PC-3 (cell line): ENCODE data around the gene HNRNPUL2. TPM values are rescaled to one million over a fixed set of nuclear protein-coding genes. Genes with fewer than 3 reads are reported as not detected.

ENCODE experiments used
- ATAC-seq: fragments of 200-7000 bp; cut with Tn5 transposase; 2 replicates; pipeline ENCODE4 v1.9.1; 2020; ENCODE audit warnings: mild to moderate bottlenecking, moderate library complexity
- BruUV-seq: library from RNA; stranded (reverse); fragments of 400-500 nt; replicated peaks from 2 replicates; lab custom pipeline; 2021; lab: Mats Ljungman, UMichigan
- CTCF ChIA-PET: fragments of 300-600 bp; sonication (Branson Sonifier 250); formaldehyde crosslinking; loops from one replicate; lab custom pipeline; 2022; ENCODE audit warnings: antibody characterized with exemption; lab: Charles Lee
- POLR2A ChIA-PET: fragments of 300-600 bp; sonication (Branson Sonifier 250); formaldehyde crosslinking; loops from one replicate; lab custom pipeline; 2022; ENCODE audit warnings: antibody characterized with exemption; ENCODE audit not compliant: unreplicated experiment; lab: Charles Lee
- DNase-seq: peaks from one replicate; pipeline ENCODE4 v3.0.0-alpha.2; 2015
- H2AFZ ChIP-seq: fragments of 300-600 bp; sonication (generic); 2 replicates; pipeline ENCODE4 v1.6.0; 2016; ENCODE audit warnings: antibody characterized with exemption, low read length
- H3F3A ChIP-seq: fragments of 300-600 bp; sonication (generic); one replicate; pipeline ENCODE4 v1.6.0; 2017; ENCODE audit warnings: antibody characterized with exemption, low read length, control low read depth, mild to moderate bottlenecking; ENCODE audit not compliant: unreplicated experiment
- H3K27ac ChIP-seq: fragments of 300-600 bp; sonication (generic); 2 replicates; pipeline ENCODE4 v1.5.1; 2016; ENCODE audit warnings: mild to moderate bottlenecking, low read length
- H3K27me3 ChIP-seq: fragments of 300-600 bp; sonication (generic); 2 replicates; pipeline ENCODE4 v1.6.1; 2016; ENCODE audit warnings: low read length, mixed read lengths
- H3K36me3 ChIP-seq: fragments of 300-600 bp; sonication (generic); 2 replicates; pipeline ENCODE4 v1.6.1; 2016; ENCODE audit warnings: low read depth, mixed run types, low read length, mixed read lengths
- H3K4me1 ChIP-seq: fragments of 300-600 bp; sonication (generic); 2 replicates; pipeline ENCODE4 v1.5.1; 2016; ENCODE audit warnings: low read length; ENCODE audit not compliant: insufficient read depth
- H3K4me2 ChIP-seq: fragments of 300-600 bp; sonication (generic); 2 replicates; pipeline ENCODE4 v1.6.0; 2016; ENCODE audit warnings: low read length
- H3K4me3 ChIP-seq: fragments of 300-600 bp; sonication (generic); 2 replicates; pipeline ENCODE4 v1.5.1; 2016; ENCODE audit warnings: mild to moderate bottlenecking, low read length, mixed read lengths
- H3K79me2 ChIP-seq: fragments of 300-600 bp; sonication (generic); 2 replicates; pipeline ENCODE4 v1.6.1; 2017; ENCODE audit warnings: low read length, mixed read lengths
- H3K9ac ChIP-seq: fragments of 300-600 bp; sonication (generic); 2 replicates; pipeline ENCODE4 v1.6.0; 2016; ENCODE audit warnings: mild to moderate bottlenecking, low read length
- H3K9me2 ChIP-seq: fragments of 300-600 bp; sonication (generic); replicated peaks from 2 replicates; pipeline ENCODE4 v1.6.1; 2016; ENCODE audit warnings: mixed run types, low read length, mixed read lengths
- H3K9me3 ChIP-seq: fragments of 300-600 bp; sonication (generic); 2 replicates; pipeline ENCODE4 v1.6.1; 2016; ENCODE audit warnings: low read length, mixed read lengths
- H4K20me1 ChIP-seq: fragments of 300-600 bp; sonication (generic); 2 replicates; pipeline ENCODE4 v1.6.1; 2016; ENCODE audit warnings: low read length, mixed read lengths
- CTCF ChIP-seq: fragments of 300-600 bp; sonication (generic); conservative IDR thresholded peaks from 2 replicates; pipeline ENCODE4 v1.5.1; 2017; ENCODE audit warnings: antibody characterized with exemption, low read depth, mild to moderate bottlenecking, low read length
- EZH2 ChIP-seq: fragments of 300-600 bp; sonication (generic); IDR thresholded peaks from one replicate; pipeline ENCODE4 v1.6.1; 2017; ENCODE audit warnings: antibody characterized with exemption, mild to moderate bottlenecking, low read length; ENCODE audit not compliant: unreplicated experiment
- EZH2phosphoT487 ChIP-seq: fragments of 300-600 bp; sonication (generic); IDR thresholded peaks from 2 replicates; pipeline ENCODE4 v1.6.1; 2018; ENCODE audit warnings: mild to moderate bottlenecking, antibody characterized with exemption, low read length, borderline replicate concordance
- intact Hi-C: fragments of 100-400 bp; cut with micrococcal nuclease; formaldehyde crosslinking; loops from 2 replicates; pipeline ENCODE4 v1.9.0; 2023
- total RNA-seq: library from RNA; depleted of rRNA; stranded (reverse); fragments of >200 nt; gene quantifications from 2 replicates; pipeline ENCODE4 v1.2.3, GENCODE V29; 2014

HNRNPUL2 gene
- total RNA-seq, 1 experiment from 2014 or later: 15.5 TPM

- ChIA-PET CTCF (interaction anchor here (0.5 to 1.3 kb wide), 6 partner anchors 17 to 73 kb away, joined by 3 to 13 read pairs (median 3); partner anchors contain the start of genes TAF6L and TMEM179B), POLR2A (interaction anchor here (0.5 to 1.5 kb wide), 19 partner anchors 8 to 927 kb away, joined by 3 to 21 read pairs (median 4); partner anchors contain the start of genes BSCL2, C11orf98, CSKMT and EEF1G)
- no peaks in the 10 kb centered on the region for H3F3A ChIP-seq
- BruUV-seq: no TSS peak
- H3K36me3 ChIP-seq: peaks cover 4% of the 10 kb centered on the region; the same call in 1 of the 2 replicates
- no peak for TF ChIP-seq EZH2
- TF ChIP-seq EZH2phosphoT487: no peak
- TF ChIP-seq CTCF: no peak
- H2AFZ ChIP-seq: peak within 1 kb of the TSS; percentile 94
- no peaks in the 10 kb centered on the region for H3K9me2 ChIP-seq
- H4K20me1 ChIP-seq: no peaks in the 10 kb centered on the region
- peak within 1 kb of the TSS; percentile 87 for H3K9ac ChIP-seq
- peak; percentile 98 for ATAC-seq
- peak within 1 kb of the TSS; percentile 73 for H3K27ac ChIP-seq
- no peaks in the 10 kb centered on the region for H3K9me3 ChIP-seq
- H3K27me3 ChIP-seq: no peaks in the 10 kb centered on the region
- peak within 1 kb of the TSS; percentile 87 for H3K4me3 ChIP-seq
- H3K4me2 ChIP-seq: peak within 1 kb of the TSS; percentile 81
- peak; percentile 99 for DNase-seq
- intact Hi-C loops: loop anchor here (1.0 kb wide), 1 partner anchor 26 kb away; the partner anchor contains the start of gene TTC9C
- peaks cover 16% of the 10 kb centered on the region for H3K4me1 ChIP-seq
- H3K79me2 ChIP-seq: peaks cover 10% of the 10 kb centered on the region; the same call in 1 of the 2 replicates
Measured at GRCh38 chr11:62753736-62754603, 26.7 kb upstream of the HNRNPUL2 start, which contains the start of gene ZBTB3. Gene ZBTB3 (minus strand): TSS chr11:62754160. CDS start chr11:62753664, 496 bp downstream.

GRCh38 chr11:62752994-62753735 is 25.9 kb upstream of the HNRNPUL2 start:
- H3K36me3 ChIP-seq: peaks cover 6% of the 10 kb centered on the region; the same call in 1 of the 2 replicates
- BruUV-seq: TSS peak; percentile 89
- H3K4me1 ChIP-seq: peaks cover 16% of the 10 kb centered on the region
- no peak overlapping the region for H3K27ac ChIP-seq
- ATAC-seq (no peak), DNase-seq (no peak)
- TF ChIP-seq CTCF: no peak
- no peak for TF ChIP-seq EZH2phosphoT487
- no peak for TF ChIP-seq EZH2
- peaks cover 10% of the 10 kb centered on the region; the same call in 1 of the 2 replicates for H3K79me2 ChIP-seq
- H2AFZ ChIP-seq: peak overlapping the region; percentile 94
- ChIA-PET POLR2A (interaction anchor here (0.6 to 1.5 kb wide), 14 partner anchors 8 to 179 kb away, joined by 3 to 21 read pairs (median 6); partner anchors contain the start of genes BSCL2, C11orf98, CSKMT and EEF1G), CTCF (interaction anchor here (1.0 to 1.3 kb wide), 3 partner anchors 33 to 72 kb away, joined by 3 to 13 read pairs (median 4); partner anchors contain the start of gene TMEM179B)
- H3K27me3 ChIP-seq: no peaks in the 10 kb centered on the region
- peak overlapping the region; percentile 87 for H3K9ac ChIP-seq
- H4K20me1 ChIP-seq: no peaks in the 10 kb centered on the region
- H3K9me2 ChIP-seq: no peaks in the 10 kb centered on the region
- intact Hi-C loops: no loop called here
- H3K9me3 ChIP-seq: no peaks in the 10 kb centered on the region
- H3K4me3 ChIP-seq: peak overlapping the region; percentile 87
- H3F3A ChIP-seq: no peaks in the 10 kb centered on the region
- peak overlapping the region; percentile 81 for H3K4me2 ChIP-seq
